ENCODE measurements around the gene ZNF526.
A peak's percentile ranks its signal among the peaks of the same experiment; 100 is the strongest.

Gene ZNF526

GRCh38 chr19:42268704-42269477, 48.8 kb downstream of the ZNF526 start, which contains the start of gene CIC:
Gene CIC (plus strand): TSS chr19:42269252. CDS start chr19:42271784, 2,532 bp downstream.
- TF ChIP-seq POLR2AphosphoS5 (IDR thresholded peaks at IDR 0.05; ENCODE audit: low read depth, low read length) (no peak), POLR2A (IDR thresholded peaks at IDR 0.05; ENCODE audit: low read depth, low read length) (no peak), POU2F2 (IDR thresholded peaks at IDR 0.05; ENCODE audit: low read depth, low read length) (0 out of 2 replicates have a peak, but pooled peaks have one; percentile 44), PAX5 (IDR thresholded peaks at IDR 0.05; ENCODE audit: insufficient read depth, low read length, severe bottlenecking) (no peak), SPI1 (IDR thresholded peaks at IDR 0.05; ENCODE audit: low read depth, low read length) (no peak), TAF1 (IDR thresholded peaks at IDR 0.05; ENCODE audit: low read depth, low read length) (no peak)
- FAIRE-seq, result no peak
- DNase-seq (ENCODE audit: insufficient read length, low spot score), result peak; percentile 94

- no peak; the same call in 1 of the 2 replicates for TF ChIP-seq POLR2A (IDR thresholded peaks at IDR 0.05; ENCODE audit: low read depth, low read length)
- TF ChIP-seq POU2F2 (IDR thresholded peaks at IDR 0.05; ENCODE audit: low read depth, low read length), result peak; percentile 26; the same call in 1 of the 2 replicates
- DNase-seq (ENCODE audit: insufficient read length, low spot score) (no peak), FAIRE-seq (peak; percentile 59)
These were observed 49.6 kb downstream of the ZNF526 start for GRCh38 chr19:42269478-42270345.

GRCh38 chr19:42270346-42271044, 50.4 kb downstream of the ZNF526 start:
- peak; percentile 97 for FAIRE-seq
- TF ChIP-seq TAF1 (IDR thresholded peaks at IDR 0.05; ENCODE audit: low read depth, low read length) (peak; percentile 53), POLR2A (IDR thresholded peaks at IDR 0.05; ENCODE audit: low read depth, low read length) (peak; percentile 37; the same call in 1 of the 2 replicates), PAX5 (IDR thresholded peaks at IDR 0.05; ENCODE audit: insufficient read depth, low read length, severe bottlenecking) (no peak), POU2F2 (IDR thresholded peaks at IDR 0.05; ENCODE audit: low read depth, low read length) (0 out of 2 replicates have a peak, but pooled peaks have one; percentile 35), SPI1 (IDR thresholded peaks at IDR 0.05; ENCODE audit: low read depth, low read length) (no peak)
- no peak for DNase-seq (ENCODE audit: insufficient read length, low spot score)

GRCh38 chr19:42271045-42271419, 50.9 kb downstream of the ZNF526 start:
- peak; percentile 13 for FAIRE-seq
- TF ChIP-seq POU2F2 (IDR thresholded peaks at IDR 0.05; ENCODE audit: low read depth, low read length) (no peak), SPI1 (IDR thresholded peaks at IDR 0.05; ENCODE audit: low read depth, low read length) (no peak), PAX5 (IDR thresholded peaks at IDR 0.05; ENCODE audit: insufficient read depth, low read length, severe bottlenecking) (no peak), TAF1 (IDR thresholded peaks at IDR 0.05; ENCODE audit: low read depth, low read length) (no peak), POLR2AphosphoS5 (IDR thresholded peaks at IDR 0.05; ENCODE audit: low read depth, low read length) (no peak), POLR2A (IDR thresholded peaks at IDR 0.05; ENCODE audit: low read depth, low read length) (no peak)
- no peak for DNase-seq (ENCODE audit: insufficient read length, low spot score)

- FAIRE-seq (no peak), DNase-seq (ENCODE audit: insufficient read length, low spot score) (no peak)
- TF ChIP-seq POLR2A (IDR thresholded peaks at IDR 0.05; ENCODE audit: low read depth, low read length) (no peak), TAF1 (IDR thresholded peaks at IDR 0.05; ENCODE audit: low read depth, low read length) (no peak), PAX5 (IDR thresholded peaks at IDR 0.05; ENCODE audit: insufficient read depth, low read length, severe bottlenecking) (no peak), SPI1 (IDR thresholded peaks at IDR 0.05; ENCODE audit: low read depth, low read length) (no peak), POU2F2 (IDR thresholded peaks at IDR 0.05; ENCODE audit: low read depth, low read length) (no peak), POLR2AphosphoS5 (IDR thresholded peaks at IDR 0.05; ENCODE audit: low read depth, low read length) (0 out of 2 replicates have a peak, but pooled peaks have one; percentile 28)
These were observed 51.9 kb downstream of the ZNF526 start for GRCh38 chr19:42271861-42272534.

GRCh38 chr19:42272535-42272897, 52.4 kb downstream of the ZNF526 start:
- DNase-seq (ENCODE audit: insufficient read length, low spot score) (no peak), FAIRE-seq (no peak)
- TF ChIP-seq PAX5 (IDR thresholded peaks at IDR 0.05; ENCODE audit: insufficient read depth, low read length, severe bottlenecking), result no peak
- TF ChIP-seq POLR2A (IDR thresholded peaks at IDR 0.05; ENCODE audit: low read depth, low read length), result no peak
- no peak for TF ChIP-seq TAF1 (IDR thresholded peaks at IDR 0.05; ENCODE audit: low read depth, low read length)
- TF ChIP-seq POLR2AphosphoS5 (IDR thresholded peaks at IDR 0.05; ENCODE audit: low read depth, low read length), result no peak
- TF ChIP-seq POU2F2 (IDR thresholded peaks at IDR 0.05; ENCODE audit: low read depth, low read length), result no peak
- no peak for TF ChIP-seq SPI1 (IDR thresholded peaks at IDR 0.05; ENCODE audit: low read depth, low read length)

- no peak for DNase-seq (ENCODE audit: insufficient read length, low spot score)
These were observed 52.9 kb downstream of the ZNF526 start for GRCh38 chr19:42272989-42273406.

GRCh38 chr19:42273407-42274064, 53.4 kb downstream of the ZNF526 start:
- DNase-seq (ENCODE audit: insufficient read length, low spot score) (no peak), FAIRE-seq (no peak)
- TF ChIP-seq PAX5 (IDR thresholded peaks at IDR 0.05; ENCODE audit: insufficient read depth, low read length, severe bottlenecking) (no peak), POLR2A (IDR thresholded peaks at IDR 0.05; ENCODE audit: low read depth, low read length) (no peak), POLR2AphosphoS5 (IDR thresholded peaks at IDR 0.05; ENCODE audit: low read depth, low read length) (no peak), SPI1 (IDR thresholded peaks at IDR 0.05; ENCODE audit: low read depth, low read length) (no peak), POU2F2 (IDR thresholded peaks at IDR 0.05; ENCODE audit: low read depth, low read length) (no peak), TAF1 (IDR thresholded peaks at IDR 0.05; ENCODE audit: low read depth, low read length) (no peak)

More at GRCh38 chr19:42272989-42273406, 52.9 kb downstream of the ZNF526 start:
- FAIRE-seq, result no peak
- TF ChIP-seq PAX5 (IDR thresholded peaks at IDR 0.05; ENCODE audit: insufficient read depth, low read length, severe bottlenecking), result no peak
